Ovary (tissue), 3 donors: ENCODE measurements around the gene ATXN7L3.

Experiments
- CTCF ChIP-seq, 3 donors: fragments of 450-650 bp in 2 of 3; fragments of 200-600 bp in 1 of 3; IDR thresholded peaks; one replicate each; pipeline versions ENCODE4 v1.5.1 to v1.8.0; 2016 to 2022; ENCODE audit warnings: antibody characterized with exemption in 3 of 3, mild to moderate bottlenecking in 1 of 3
- EP300 ChIP-seq: sonication (generic); formaldehyde crosslinking; IDR thresholded peaks from one replicate; pipeline ENCODE4 v1.6.1; 2017; ENCODE audit warnings: antibody characterized with exemption
- POLR2A ChIP-seq: fragments of 450-650 bp; IDR thresholded peaks from one replicate; pipeline ENCODE4 v1.6.1; 2017; ENCODE audit warnings: antibody characterized with exemption, mild to moderate bottlenecking, moderate library complexity
- donor health status: DM: no; HTN: no; CAD: no.

DNA sequence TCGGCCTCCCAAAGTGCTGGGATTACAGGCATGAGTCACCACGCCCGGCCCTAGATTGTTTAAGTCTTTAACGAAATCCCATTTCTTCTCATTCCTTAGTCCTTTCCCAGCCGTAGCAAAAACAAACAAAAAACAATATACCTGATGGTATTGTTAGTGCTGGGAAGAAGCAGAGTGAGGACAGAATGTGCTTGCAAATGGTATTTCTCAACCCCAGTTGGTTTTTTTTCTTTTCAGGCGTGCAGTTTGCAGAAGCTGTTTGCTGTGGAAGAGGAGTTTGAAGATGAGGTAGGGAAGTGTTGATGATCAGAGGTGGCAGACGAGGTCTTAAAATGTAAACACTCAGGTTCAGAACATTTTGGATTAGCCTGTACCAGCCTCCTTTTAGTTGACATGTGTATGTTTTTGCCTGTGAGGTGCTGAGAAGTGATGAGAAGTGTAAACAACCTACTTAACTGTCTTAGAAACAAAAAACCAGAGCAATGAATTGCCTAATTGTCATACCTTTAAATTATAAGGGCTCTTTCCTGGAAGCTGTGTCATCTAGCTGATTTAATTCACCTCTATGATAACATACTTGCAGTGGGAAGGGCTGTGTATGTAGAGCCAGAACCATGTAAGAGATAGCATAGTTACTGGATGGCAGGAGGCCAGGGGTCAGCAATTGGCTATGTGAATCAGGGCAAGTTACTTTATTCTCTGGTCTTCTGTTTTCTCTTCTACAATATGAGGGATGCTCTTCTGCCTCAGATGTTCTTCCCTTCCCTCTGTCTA is 54.5 kb downstream of the ATXN7L3 start:
- TF ChIP-seq POLR2A, result no peak
- no peak for TF ChIP-seq CTCF (IDR thresholded peaks at IDR 0.05)
- no peak for TF ChIP-seq EP300
